Brain microvascular endothelial cell (primary cell): ENCODE data around the gene ELMO1.

Experiments used
- DNase-seq: peaks from one replicate; pipeline ENCODE4 v3.0.0-alpha.2; 2020
- H3K27ac ChIP-seq: fragments of 250-450 bp; sonication (Bioruptor Pico); 2 replicates; pipeline ENCODE4 v1.5.1; 2020; ENCODE audit warnings: mild to moderate bottlenecking, moderate library complexity
- H3K27me3 ChIP-seq: fragments of 250-450 bp; sonication (Bioruptor Pico); replicated peaks from 2 replicates; pipeline ENCODE4 v1.5.1; 2020; ENCODE audit warnings: mild to moderate bottlenecking
- H3K36me3 ChIP-seq: fragments of 250-450 bp; sonication (Bioruptor Pico); replicated peaks from 2 replicates; pipeline ENCODE4 v1.5.1; 2020; ENCODE audit warnings: mild to moderate bottlenecking
- H3K4me3 ChIP-seq: 2 replicates; pipeline ENCODE4 v1.5.1; 2011; ENCODE audit warnings: low read depth, mild to moderate bottlenecking, control low read depth, low read length, moderate library complexity
- in situ Hi-C: cut with HindIII; loops from 2 replicates; pipeline ENCODE4 v1.10.0; 2017; ENCODE audit warnings: low sequenced_read_pairs, low pct_ligation_motif_present
- TF ChIP-seq, protein P1 (sequence below): IDR thresholded peaks from 2 replicates; pipeline ENCODE4 v1.5.1; 2011; ENCODE audit warnings: low read depth, mild to moderate bottlenecking, moderate library complexity, low read length, control low read depth, inconsistent platforms; ENCODE audit errors: missing control alignments

ELMO1 gene

DNA sequence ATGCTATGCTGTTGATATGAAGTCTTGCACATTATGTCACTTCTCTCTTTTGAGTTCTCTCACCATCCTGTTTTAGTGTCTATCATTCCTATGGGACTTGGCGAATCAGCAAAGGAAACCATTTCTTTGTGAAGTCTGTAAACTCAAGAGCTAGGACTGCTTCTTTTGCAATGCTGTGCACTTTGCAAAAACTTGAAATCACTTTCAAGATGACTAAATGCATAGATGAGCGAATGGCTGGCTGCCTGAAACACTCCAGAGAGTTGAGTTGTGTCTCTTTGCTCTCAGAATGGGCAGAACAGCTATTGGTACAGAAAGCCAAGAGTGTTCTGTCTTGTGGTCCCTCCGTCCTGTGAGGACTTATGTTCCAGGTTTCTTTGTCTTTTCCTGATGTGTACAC lies 18.3 kb upstream of the ELMO1 start:
- Histone ChIP-seq H3K27me3 (no peaks in the 10 kb centered on the region), H3K27ac (no peak overlapping the region), H3K4me3 (no peak overlapping the region), H3K36me3 (no peaks in the 10 kb centered on the region)
- no peak for DNase-seq
- in situ Hi-C loops = no loop called here
- TF ChIP-seq, protein P1, sequence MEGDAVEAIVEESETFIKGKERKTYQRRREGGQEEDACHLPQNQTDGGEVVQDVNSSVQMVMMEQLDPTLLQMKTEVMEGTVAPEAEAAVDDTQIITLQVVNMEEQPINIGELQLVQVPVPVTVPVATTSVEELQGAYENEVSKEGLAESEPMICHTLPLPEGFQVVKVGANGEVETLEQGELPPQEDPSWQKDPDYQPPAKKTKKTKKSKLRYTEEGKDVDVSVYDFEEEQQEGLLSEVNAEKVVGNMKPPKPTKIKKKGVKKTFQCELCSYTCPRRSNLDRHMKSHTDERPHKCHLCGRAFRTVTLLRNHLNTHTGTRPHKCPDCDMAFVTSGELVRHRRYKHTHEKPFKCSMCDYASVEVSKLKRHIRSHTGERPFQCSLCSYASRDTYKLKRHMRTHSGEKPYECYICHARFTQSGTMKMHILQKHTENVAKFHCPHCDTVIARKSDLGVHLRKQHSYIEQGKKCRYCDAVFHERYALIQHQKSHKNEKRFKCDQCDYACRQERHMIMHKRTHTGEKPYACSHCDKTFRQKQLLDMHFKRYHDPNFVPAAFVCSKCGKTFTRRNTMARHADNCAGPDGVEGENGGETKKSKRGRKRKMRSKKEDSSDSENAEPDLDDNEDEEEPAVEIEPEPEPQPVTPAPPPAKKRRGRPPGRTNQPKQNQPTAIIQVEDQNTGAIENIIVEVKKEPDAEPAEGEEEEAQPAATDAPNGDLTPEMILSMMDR = no peak

- TF ChIP-seq, protein P1 = no peak
- in situ Hi-C loops = no loop called here
- Histone ChIP-seq H3K27ac (no peak overlapping the region), H3K36me3 (no peaks in the 10 kb centered on the region), H3K4me3 (no peak overlapping the region), H3K27me3 (no peaks in the 10 kb centered on the region)
- DNase-seq = no peak
Observed at GRCh38 chr7:37462138-37462537, 13.5 kb upstream of the ELMO1 start.

DNA sequence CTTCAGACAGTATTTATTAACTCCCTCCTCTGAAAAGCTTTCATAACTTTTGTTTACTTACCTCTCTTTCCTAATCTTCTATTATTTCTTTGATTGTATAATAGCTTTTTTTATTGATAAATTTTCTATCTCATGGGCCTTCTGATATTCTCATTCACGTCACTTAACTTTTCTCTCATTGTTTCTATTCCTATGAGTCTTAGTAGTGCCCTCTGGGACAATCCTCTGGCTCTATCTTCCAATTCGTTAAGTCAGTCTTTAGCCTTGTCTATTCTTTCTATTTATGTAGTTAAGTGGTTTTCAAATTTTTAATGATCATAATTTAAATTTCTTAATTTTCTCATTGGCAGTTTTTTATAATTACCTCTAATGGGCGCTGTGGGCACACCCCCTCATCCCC lies 6.4 kb upstream of the ELMO1 start:
- in situ Hi-C loops = no loop called here
- no peak for DNase-seq
- H3K4me3 ChIP-seq = no peak overlapping the region
- TF ChIP-seq, protein P1 = no peak
- no peaks in the 10 kb centered on the region for H3K36me3 ChIP-seq
- H3K27ac ChIP-seq = no peak overlapping the region
- no peaks in the 10 kb centered on the region for H3K27me3 ChIP-seq

GRCh38 chr7:37452346-37452745 lies 3.7 kb upstream of the ELMO1 start:
- TF ChIP-seq, protein P1 = no peak
- H3K27ac ChIP-seq = no peak overlapping the region
- H3K4me3 ChIP-seq = no peak overlapping the region
- peaks cover 18% of the 10 kb centered on the region for H3K27me3 ChIP-seq
- in situ Hi-C loops = no loop called here
- no peak for DNase-seq
- no peaks in the 10 kb centered on the region for H3K36me3 ChIP-seq

- H3K4me3 ChIP-seq = no peak overlapping the region
- H3K27me3 ChIP-seq = peaks cover 21% of the 10 kb centered on the region
- H3K27ac ChIP-seq = no peak overlapping the region
- TF ChIP-seq, protein P1 = no peak
- in situ Hi-C loops = no loop called here
- no peaks in the 10 kb centered on the region for H3K36me3 ChIP-seq
- DNase-seq = no peak
Observed at GRCh38 chr7:37450035-37450434, 1.4 kb upstream of the ELMO1 start.

DNA sequence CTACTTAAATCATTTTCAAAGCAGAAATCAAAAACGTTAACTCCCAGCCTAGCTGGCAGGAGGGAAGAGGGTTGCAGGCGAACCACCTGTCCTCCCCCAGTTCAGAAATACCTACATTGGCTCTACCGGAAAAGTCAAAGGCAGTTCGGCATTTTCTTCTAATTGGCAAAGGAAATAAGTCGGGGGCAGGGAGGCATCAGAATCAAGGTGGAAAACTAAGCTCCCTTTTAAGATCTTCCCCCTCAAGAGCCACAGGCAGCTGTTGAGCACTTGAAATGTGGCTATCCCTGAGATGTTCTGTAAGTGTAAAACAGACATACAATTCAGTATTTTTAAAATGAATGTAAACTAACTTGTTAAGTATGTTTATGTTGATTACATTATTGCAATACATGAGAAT lies 957 bp upstream of the ELMO1 start:
- in situ Hi-C loops = no loop called here
- no peak overlapping the region for H3K4me3 ChIP-seq
- TF ChIP-seq, protein P1 = no peak
- DNase-seq = no peak
- H3K27ac ChIP-seq = no peak overlapping the region
- no peaks in the 10 kb centered on the region for H3K36me3 ChIP-seq
- peaks cover 21% of the 10 kb centered on the region for H3K27me3 ChIP-seq
